GM23338 (cell line): Measurements from ENCODE around the gene ITGA3.

Experiments used
- CTCF ChIP-seq, 2 experiments: fragments of 200-600 bp in 1 of 2; sonication (generic) in 1 of 2; conservative IDR thresholded peaks; 2 replicates each; pipeline versions ENCODE4 v1.5.1 to v1.6.1; 2016 to 2017; ENCODE audit warnings: antibody characterized with exemption in 2 of 2, low read depth in 2 of 2, mild to moderate bottlenecking in 2 of 2, moderate library complexity in 1 of 2
- EZH2phosphoT487 ChIP-seq: fragments of 200-600 bp; sonication (generic); IDR thresholded peaks from one replicate; pipeline ENCODE4 v1.8.1; 2018; ENCODE audit warnings: antibody characterized with exemption; ENCODE audit not compliant: unreplicated experiment
- NANOG ChIP-seq: IDR thresholded peaks from 2 replicates; pipeline ENCODE4 v1.6.1; 2016; ENCODE audit warnings: antibody characterized with exemption, borderline replicate concordance
- POLR2AphosphoS5 ChIP-seq: IDR thresholded peaks from 2 replicates; pipeline ENCODE4 v1.6.1; 2016; ENCODE audit warnings: antibody characterized with exemption, low read depth
- REST ChIP-seq: IDR thresholded peaks from one replicate; pipeline ENCODE4 v1.6.1; 2018; ENCODE audit warnings: antibody characterized with exemption; ENCODE audit not compliant: unreplicated experiment

GRCh38 chr17:50132104-50132794 is 76.3 kb downstream of the ITGA3 start:
- TF ChIP-seq NANOG: no peak
- TF ChIP-seq CTCF (conservative IDR thresholded peaks at IDR 0.05; ENCODE audit: low read depth in 2 of 2): no peak
- no peak for TF ChIP-seq REST
- TF ChIP-seq EZH2phosphoT487: no peak
- no peak for TF ChIP-seq POLR2AphosphoS5
